Measurements from ENCODE around the gene CCDC185. TPM values are rescaled to one million over a fixed set of nuclear protein-coding genes. Genes with fewer than 3 reads are reported as not detected.
"Not testable (repeated sequence)": the region's sequence is repeated elsewhere in the genome, so short reads cannot be mapped to it uniquely, and the experiment has no call there.

The CCDC185 gene
- total RNA-seq, 2 experiments from 2014 or later: not detected

DNA sequence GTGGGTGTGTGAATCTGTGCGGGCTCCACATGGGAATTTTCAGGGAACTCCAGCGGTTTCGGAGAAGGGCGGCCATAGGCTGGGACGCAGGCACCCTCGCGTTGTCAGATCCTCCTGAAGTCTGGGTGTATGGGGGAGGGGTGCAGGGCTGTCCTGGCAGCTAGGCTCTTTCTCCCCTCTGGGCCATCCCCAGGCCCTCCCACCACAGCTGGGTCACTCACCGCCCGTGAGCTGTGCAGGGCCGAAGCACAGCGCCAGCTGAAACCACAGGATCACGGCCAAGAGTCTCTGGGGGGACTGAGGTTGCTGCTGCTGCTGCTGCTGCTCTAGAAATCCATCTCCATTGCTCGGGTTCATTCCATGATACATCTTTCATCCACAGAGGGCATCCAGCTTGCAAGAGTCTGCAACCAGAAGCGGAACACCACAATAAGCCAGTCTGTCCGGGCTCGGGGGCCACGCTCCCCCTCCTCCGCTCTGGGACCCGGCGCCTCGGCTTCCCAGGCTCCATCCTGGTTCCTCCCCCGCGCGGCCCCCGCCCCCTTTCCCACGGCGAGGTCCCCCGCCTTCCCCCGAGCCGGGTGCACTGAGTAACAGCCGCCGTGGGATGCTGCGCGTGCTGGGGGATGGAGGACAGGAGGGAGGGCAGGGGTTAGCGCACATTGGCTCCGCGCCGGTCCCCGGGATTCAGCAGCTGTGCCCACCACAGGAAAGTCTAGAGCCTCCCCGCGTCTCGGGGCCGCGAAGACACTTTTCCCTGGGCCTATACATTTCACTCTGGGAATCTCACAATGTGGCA, 30.0 kb upstream of the CCDC185 start:
- Mint-ChIP-seq H3K4me1 (peaks cover 7% of the 10 kb centered on the region), H3K36me3 (no peaks in the 10 kb centered on the region), H3K9me3 (ENCODE audit: low read depth) (no peaks in the 10 kb centered on the region), H3K4me3 (peak overlapping the region; percentile 62), H3K27ac (no peak overlapping the region), H3K27me3 (peaks cover 69% of the 10 kb centered on the region)
- DNase-seq (no peak), ATAC-seq (peak; percentile 20)
- CTCF ChIA-PET: no interaction called here

DNA sequence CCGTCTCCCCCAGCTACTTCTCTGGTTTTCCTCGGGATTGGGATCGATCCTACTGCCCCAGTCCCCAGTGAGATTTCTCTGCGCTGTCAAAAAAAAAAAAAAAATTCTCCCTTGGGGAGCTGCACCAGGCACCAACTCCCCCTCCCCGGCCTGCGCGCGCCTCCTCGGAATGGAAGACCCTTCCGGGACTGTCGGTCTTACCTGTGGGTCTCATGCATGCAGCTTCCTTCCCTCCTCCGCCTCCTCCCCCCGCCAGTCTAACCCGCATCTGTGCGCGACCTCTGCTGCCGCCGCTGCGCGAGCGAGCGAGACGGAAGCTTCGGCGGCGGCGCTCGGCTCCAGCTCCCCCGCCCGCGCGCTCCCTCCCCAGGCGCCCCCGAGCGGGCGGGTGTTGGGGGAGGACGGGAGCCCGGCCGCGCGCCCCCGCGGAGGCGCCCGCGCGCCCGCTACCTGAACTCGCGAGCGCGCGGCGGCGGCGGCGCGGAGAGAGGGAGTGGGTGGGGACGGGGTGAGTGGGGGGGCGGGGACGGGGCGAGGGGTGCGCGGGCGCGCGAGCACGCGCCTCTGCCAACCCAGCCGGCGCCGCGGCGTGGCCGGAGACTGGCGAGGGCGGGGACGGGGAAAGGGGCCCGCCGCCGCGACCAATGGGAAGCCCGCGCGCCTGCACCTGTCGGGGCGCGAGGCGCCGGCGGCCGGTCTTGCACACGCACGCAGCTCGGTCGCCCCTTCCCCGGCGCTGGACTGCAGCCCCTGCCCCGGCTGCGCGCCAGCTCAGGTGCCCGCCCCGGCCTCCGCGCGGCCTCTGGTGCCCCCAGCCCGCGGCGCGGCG, 29.1 kb upstream of the CCDC185 start, which contains the start of gene SUSD4:
SUSD4 (minus strand) TSS at position 321 of the 829 bp plus-strand sequence. CDS start 751 bp downstream, outside the sequence.
- Mint-ChIP-seq H3K9me3 (ENCODE audit: low read depth) (no peaks in the 10 kb centered on the region), H3K4me1 (peaks cover 7% of the 10 kb centered on the region), H3K36me3 (no peaks in the 10 kb centered on the region), H3K4me3 (peak within 1 kb of the TSS; percentile 62), H3K27ac (no peak within 1 kb of the TSS), H3K27me3 (peaks cover 64% of the 10 kb centered on the region)
- ATAC-seq (peak; percentile 76), DNase-seq (peak; percentile 53)
- CTCF ChIA-PET: no interaction called here

DNA sequence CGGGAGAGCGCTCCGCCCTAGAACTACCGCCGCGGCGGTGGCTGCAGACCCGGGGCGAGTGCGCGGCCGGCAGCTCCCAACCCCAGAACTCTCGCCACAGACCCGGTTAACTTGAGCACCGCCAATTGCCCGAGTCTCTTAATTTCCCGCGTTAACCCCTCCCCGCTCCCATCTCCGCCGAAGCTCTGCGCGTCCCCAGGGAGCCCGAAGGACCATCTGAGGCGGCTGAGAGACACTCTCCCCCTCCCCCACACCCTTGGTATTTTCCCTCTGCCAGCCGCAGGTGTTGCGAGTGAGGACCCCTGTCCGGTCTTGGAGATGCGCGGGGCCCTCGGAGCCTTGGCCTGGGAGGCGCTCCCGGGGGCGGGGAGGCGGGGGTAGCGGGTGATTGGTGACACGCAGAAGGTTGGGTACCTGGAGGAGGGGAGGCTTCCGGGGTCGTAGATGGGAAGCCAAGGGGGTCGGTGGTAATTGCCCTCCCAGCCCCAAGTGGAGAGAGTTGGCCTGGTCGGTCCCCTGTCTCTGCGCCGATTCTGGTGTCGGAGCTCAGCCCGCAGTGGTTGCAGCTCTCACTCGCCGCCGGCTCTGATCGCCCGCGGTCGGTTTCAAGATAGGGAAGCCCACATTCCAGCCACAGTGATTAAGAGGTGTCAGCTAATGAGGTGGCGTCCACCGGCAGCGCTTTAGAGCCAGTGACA, 28.4 kb upstream of the CCDC185 start:
- H3K27ac Mint-ChIP-seq: no peak overlapping the region
- no peaks in the 10 kb centered on the region for H3K9me3 Mint-ChIP-seq (ENCODE audit: low read depth)
- CTCF ChIA-PET: no interaction called here
- DNase-seq (peak; percentile 42), ATAC-seq (no peak)
- H3K4me1 Mint-ChIP-seq: peaks cover 7% of the 10 kb centered on the region
- H3K4me3 Mint-ChIP-seq: peak overlapping the region; percentile 48
- H3K27me3 Mint-ChIP-seq: peaks cover 57% of the 10 kb centered on the region
- no peaks in the 10 kb centered on the region for H3K36me3 Mint-ChIP-seq

DNA sequence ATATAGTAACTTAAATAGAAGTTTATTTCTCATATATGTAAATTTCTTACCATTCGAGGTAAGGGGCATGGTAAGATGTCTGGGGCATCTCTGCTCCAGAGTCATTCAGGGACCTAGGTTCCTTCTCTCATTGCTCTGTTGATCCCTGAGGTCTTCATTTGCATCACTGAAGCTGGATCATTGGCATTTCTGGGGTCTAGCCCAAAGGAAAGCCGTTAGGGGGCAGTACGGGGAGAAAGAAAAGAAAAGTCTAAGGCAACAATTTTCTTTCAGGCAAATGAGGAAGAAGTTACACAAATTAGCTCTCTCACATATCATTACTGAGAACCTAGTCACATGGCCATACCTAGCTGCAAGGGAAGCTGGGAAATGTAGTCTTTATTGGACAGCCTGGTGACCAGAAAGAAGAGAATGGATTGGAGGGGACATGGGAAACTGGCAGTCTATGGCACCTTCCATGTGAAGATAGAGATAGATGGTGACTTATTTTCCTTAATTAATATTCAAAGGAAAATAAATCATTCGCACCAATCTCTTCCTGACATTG, 19.1 kb upstream of the CCDC185 start:
- DNase-seq (no peak), ATAC-seq (no peak)
- Mint-ChIP-seq H3K4me1 (no peaks in the 10 kb centered on the region), H3K36me3 (no peaks in the 10 kb centered on the region), H3K27ac (no peak overlapping the region), H3K27me3 (peaks cover 8% of the 10 kb centered on the region), H3K4me3 (no peak overlapping the region), H3K9me3 (ENCODE audit: low read depth) (no peaks in the 10 kb centered on the region)
- CTCF ChIA-PET: no interaction called here

DNA sequence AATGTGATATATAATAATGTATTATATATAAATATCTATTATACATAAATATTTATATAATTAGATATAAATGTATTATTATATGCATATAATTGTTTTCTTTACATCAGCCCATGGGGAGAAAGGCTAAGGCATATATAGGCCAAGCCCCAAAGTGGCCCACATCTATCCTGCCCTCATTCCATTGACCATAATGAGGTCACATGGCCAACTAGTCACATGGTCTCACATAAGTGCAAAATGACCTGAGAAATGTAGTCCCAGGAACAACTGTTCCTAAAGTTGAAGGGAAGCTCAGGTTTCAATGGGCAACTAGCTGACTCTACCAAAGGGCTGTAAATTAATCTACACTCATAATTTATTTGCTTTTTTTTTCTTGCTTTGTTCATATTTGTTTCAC, 14.5 kb upstream of the CCDC185 start:
- Mint-ChIP-seq H3K36me3 (no peaks in the 10 kb centered on the region), H3K9me3 (ENCODE audit: low read depth) (no peaks in the 10 kb centered on the region), H3K27me3 (peaks cover 4% of the 10 kb centered on the region), H3K27ac (no peak overlapping the region), H3K4me3 (no peak overlapping the region), H3K4me1 (no peaks in the 10 kb centered on the region)
- ATAC-seq: no peak
- CTCF ChIA-PET: no interaction called here
- DNase-seq: no peak

DNA sequence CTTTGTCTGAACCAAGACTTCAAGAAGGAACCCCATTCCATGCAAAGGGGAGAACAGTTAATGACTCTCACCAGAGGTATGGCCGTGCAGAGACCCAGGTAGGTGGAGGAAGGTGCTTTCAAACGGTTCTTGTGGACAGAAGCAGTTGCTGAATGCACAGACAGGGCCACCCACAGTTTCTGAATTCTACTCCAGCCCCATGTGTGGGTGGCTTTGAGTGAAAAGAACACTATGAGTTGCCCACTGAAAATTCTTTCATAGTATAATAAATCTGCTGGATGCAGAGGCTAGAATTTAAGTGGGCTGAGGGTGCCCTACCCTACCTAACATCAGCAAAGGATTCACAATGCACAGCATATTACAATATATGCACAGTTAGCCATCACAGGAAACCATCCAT, 7.2 kb upstream of the CCDC185 start:
- DNase-seq (no peak), ATAC-seq (no peak)
- Mint-ChIP-seq H3K36me3 (no peaks in the 10 kb centered on the region), H3K9me3 (ENCODE audit: low read depth) (no peaks in the 10 kb centered on the region), H3K27me3 (peaks cover 7% of the 10 kb centered on the region), H3K4me1 (no peaks in the 10 kb centered on the region), H3K27ac (no peak overlapping the region), H3K4me3 (no peak overlapping the region)
- CTCF ChIA-PET: no interaction called here

DNA sequence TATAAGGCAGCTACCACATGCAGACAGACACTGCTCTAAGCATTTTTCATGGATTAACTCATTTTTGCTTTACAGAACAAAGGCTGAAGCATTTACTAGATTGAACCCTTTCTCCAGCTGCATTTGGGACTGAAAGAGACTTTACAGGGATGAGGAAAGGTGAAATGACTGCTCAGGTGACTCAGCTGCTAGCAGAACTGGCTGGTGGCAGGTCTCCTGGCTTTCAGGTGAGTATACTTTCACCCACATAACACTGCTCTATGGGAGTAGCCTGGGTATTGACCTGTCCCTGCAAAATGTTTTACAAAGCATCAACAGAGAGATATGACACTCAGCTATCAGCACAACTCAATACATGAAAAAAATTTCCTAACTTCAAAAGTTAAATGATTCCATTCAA, 2.6 kb upstream of the CCDC185 start:
- Mint-ChIP-seq H3K9me3 (ENCODE audit: low read depth) (no peaks in the 10 kb centered on the region), H3K36me3 (no peaks in the 10 kb centered on the region), H3K4me3 (no peak overlapping the region), H3K27me3 (peaks cover 24% of the 10 kb centered on the region), H3K27ac (no peak overlapping the region), H3K4me1 (no peaks in the 10 kb centered on the region)
- DNase-seq: no peak
- CTCF ChIA-PET: no interaction called here
- ATAC-seq: no peak

DNA sequence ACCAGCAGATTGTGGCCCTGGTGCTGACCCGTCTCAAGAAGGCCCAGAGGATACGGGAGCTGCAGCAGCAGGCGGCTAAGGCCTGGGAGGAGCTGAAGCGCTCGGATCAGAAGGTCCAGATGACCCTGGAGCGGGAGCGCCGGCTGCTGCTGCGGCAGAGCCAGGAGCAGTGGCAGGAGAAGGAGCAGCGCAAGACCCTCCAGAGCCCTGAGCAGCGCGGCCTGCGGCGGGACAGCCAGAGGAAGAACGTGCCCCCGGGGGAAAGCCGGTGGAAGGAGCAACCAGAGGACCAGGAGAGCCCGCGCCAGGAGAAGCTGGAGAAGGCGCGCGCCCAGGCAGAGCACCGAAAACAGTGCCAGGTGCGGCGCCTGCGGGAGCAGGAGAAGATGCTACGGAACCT, 1.0 kb downstream of the CCDC185 start:
- no peak overlapping the region for H3K27ac Mint-ChIP-seq
- H3K4me1 Mint-ChIP-seq: no peaks in the 10 kb centered on the region
- no peaks in the 10 kb centered on the region for H3K9me3 Mint-ChIP-seq (ENCODE audit: low read depth)
- no peak for ATAC-seq
- no peaks in the 10 kb centered on the region for H3K36me3 Mint-ChIP-seq
- peaks cover 24% of the 10 kb centered on the region for H3K27me3 Mint-ChIP-seq
- H3K4me3 Mint-ChIP-seq: no peak overlapping the region
- DNase-seq: no peak
- CTCF ChIA-PET: no interaction called here

DNA sequence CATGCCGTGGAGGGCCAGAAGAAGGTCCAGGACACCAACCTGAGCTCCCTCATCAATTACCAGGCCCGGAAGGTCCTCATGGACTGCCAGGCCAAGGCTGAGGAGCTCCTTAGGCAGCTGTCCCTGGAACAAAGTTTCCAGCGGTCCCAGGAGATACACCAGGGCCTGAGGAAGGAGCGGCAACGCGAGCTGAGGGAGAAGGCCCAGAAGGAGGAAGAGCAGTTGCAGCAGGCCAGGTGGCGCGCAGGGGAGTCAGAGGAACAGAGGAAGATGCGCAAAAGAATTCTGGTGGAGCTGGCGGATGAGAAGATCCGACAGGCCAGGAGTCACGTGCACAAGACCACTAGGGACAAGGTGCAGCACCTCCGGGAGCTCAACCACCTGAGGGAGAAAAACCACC, 1.5 kb downstream of the CCDC185 start:
- Mint-ChIP-seq H3K9me3 (ENCODE audit: low read depth) (no peaks in the 10 kb centered on the region), H3K4me1 (no peaks in the 10 kb centered on the region), H3K4me3 (no peak overlapping the region), H3K27me3 (peaks cover 24% of the 10 kb centered on the region), H3K27ac (no peak overlapping the region), H3K36me3 (no peaks in the 10 kb centered on the region)
- ATAC-seq (no peak), DNase-seq (no peak)
- CTCF ChIA-PET: no interaction called here

DNA sequence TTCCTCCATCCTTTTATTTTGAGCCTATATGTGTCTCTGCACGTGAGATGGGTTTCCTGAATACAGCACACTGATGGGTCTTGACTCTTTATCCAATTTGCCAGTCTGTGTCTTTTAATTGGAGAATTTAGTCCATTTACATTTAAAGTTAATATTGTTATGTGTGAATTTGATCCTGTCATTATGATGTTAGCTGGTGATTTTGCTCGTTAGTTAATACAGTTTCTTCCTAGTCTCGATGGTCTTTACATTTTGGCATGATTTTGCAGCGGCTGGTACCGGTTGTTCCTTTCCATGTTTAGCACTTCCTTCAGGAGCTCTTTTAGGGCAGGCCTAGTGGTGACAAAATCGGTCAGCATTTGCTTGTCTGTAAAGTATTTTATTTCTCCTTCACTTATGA, 6.2 kb downstream of the CCDC185 start:
- H3K27ac Mint-ChIP-seq; DNase-seq; H3K9me3 Mint-ChIP-seq (ENCODE audit: low read depth); H3K27me3 Mint-ChIP-seq; H3K36me3 Mint-ChIP-seq; H3K4me1 Mint-ChIP-seq; ATAC-seq; H3K4me3 Mint-ChIP-seq; CTCF ChIA-PET: not testable (repeated sequence)

DNA sequence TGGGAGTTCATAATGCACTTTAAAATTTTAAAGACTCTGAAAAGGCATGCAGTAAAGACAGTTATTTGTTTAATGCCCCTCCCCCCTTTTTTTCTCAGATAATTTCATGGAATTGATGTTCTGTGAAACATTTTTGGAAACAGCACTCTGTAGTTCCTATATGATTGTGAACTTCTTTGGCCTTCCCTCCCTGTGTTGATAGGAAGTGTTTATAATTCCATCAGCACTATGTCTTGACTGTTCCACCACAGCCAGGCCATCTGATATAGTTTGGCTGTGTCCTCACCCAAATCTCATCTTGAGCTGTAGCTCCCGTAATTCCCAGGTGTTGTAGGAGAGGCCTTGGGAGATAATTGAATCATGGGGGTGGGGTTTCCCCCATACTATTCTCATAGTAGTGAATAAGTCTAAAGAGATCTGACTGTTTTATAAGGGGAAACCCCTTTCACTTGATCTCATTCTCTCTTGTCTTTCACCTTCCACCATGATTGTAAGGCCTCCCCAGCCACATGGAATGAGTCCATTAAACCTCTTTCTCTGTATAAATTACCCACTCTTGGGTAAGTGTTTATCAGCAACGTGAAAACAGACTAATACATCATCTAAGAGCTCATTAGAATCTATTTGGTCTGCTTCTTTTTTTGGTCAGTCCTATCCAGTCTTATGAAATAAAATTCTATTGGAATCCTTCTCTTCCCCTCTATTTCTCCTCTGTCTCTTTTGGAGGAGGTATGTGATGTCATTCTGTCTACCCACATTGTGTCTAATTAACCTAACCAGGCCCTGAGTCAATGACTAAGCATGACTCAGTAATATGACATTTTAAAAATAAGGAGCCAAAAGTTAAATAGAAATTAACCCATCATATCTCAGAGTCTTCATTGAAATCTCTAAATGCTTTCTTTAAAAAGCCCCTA, 8.9 kb downstream of the CCDC185 start:
- Mint-ChIP-seq H3K27me3 (peaks cover 14% of the 10 kb centered on the region), H3K4me1 (no peaks in the 10 kb centered on the region), H3K36me3 (no peaks in the 10 kb centered on the region), H3K27ac (no peak overlapping the region), H3K4me3 (no peak overlapping the region), H3K9me3 (ENCODE audit: low read depth) (no peaks in the 10 kb centered on the region)
- CTCF ChIA-PET: no interaction called here
- DNase-seq: no peak
- ATAC-seq: no peak

DNA sequence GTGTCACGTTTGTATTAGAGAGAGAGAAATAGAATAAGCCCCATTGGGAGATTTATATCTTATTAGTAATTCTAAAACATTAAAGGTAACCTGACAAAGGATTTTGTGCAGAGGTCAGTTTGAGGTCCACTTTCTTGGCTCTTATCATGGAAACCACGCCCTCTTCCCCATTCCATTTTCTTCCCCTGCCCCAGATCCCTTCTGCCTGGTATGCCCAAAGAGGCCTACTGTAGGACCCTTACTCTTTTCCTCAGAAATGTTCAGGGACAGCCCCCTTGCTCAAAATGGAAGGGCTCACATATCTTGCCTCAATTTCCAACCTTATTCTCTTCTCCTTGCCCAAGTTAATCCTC, 9.6 kb downstream of the CCDC185 start:
- no peak for DNase-seq
- Mint-ChIP-seq H3K4me1 (no peaks in the 10 kb centered on the region), H3K4me3 (no peak overlapping the region), H3K36me3 (no peaks in the 10 kb centered on the region), H3K27me3 (peaks cover 16% of the 10 kb centered on the region), H3K9me3 (ENCODE audit: low read depth) (no peaks in the 10 kb centered on the region), H3K27ac (no peak overlapping the region)
- CTCF ChIA-PET: no interaction called here
- no peak for ATAC-seq

Measured in activated CD8-positive, alpha-beta memory T cell treated with anti-CD3 and anti-CD28 coated beads, Interleukin-2, amount 10 ng/mL, durations not matched to agents 7 days and 5 days (primary cell).